Activated effector memory CD4-positive, alpha-beta T cell treated with anti-CD3 and anti-CD28 coated beads, Interleukin-2, amount 50 U/mL, for 16 hours (primary cell): ENCODE results near the gene FAM184A.
"Not testable (repeated sequence)": the region's sequence is repeated elsewhere in the genome, so short reads cannot be mapped to it uniquely, and the experiment has no call there.

ENCODE experiments used
- DNase-seq: peaks from one replicate; pipeline ENCODE4 v3.0.0-alpha.2; 2020

The FAM184A gene

DNA sequence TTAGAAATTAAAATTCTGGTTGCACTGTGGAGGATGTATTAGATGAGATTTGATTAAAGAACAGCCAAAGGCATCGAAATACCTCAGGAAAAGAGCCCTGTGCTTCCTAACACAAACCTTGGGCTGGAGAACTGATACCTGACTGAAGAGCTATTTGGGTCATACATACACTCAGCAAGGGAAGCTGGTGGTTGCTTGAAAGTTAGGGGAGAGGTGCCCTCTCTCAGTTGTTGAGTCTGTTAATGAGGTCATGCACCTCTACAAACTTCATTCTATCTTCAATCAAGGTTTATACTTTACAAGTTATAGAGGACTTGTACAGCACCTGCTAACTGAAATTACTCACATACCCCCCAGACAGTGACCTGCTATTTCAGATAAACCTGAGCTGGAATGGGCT lies 25.5 kb downstream of the FAM184A start:
- DNase-seq: no peak

GRCh38 chr6:119052292-119052889 lies 26.1 kb downstream of the FAM184A start:
- no peak for DNase-seq

DNA sequence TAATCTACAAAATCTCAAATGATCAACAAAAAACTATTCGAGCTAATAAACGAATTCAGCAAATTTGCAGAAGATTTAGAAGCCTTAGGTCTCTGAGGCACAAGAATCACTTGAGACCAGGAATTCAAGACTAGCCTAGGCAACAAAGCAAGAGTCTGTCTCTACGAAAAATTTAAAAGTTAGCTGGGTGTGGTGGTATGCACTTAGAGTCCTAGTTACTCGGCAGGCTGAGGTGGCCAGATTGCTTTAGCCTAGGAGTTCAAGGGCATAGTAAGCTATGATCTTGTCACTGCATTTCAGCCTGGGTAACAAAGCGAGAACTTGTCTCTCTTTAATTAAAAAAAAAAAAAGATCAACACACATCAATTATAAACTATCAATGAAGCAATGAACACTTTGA lies 34.2 kb downstream of the FAM184A start:
- DNase-seq: no peak

- no peak for DNase-seq
These were observed 34.7 kb downstream of the FAM184A start for GRCh38 chr6:119043783-119044182.

- DNase-seq: no peak
These were observed 35.2 kb downstream of the FAM184A start for GRCh38 chr6:119043265-119043664.

DNA sequence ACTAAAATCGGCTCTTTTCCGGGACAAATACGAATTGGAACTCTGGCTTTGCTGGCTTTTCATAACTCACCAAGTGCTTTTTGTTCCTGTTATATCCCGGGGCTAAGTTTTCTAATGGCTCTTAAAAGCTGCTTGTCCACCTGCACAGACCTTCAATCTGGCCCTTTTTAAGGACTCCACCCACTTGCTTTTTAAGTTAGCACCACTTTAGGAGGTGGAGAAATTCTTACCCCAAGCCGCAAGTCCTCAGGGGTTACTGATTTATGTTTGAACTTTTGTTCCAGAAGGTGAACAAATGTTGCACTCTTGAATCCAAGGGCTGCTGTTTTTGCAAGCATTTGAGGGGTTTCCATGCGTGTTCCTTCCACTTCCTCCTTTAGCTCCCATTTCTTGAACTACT lies 37.8 kb downstream of the FAM184A start:
- no peak for DNase-seq

DNA sequence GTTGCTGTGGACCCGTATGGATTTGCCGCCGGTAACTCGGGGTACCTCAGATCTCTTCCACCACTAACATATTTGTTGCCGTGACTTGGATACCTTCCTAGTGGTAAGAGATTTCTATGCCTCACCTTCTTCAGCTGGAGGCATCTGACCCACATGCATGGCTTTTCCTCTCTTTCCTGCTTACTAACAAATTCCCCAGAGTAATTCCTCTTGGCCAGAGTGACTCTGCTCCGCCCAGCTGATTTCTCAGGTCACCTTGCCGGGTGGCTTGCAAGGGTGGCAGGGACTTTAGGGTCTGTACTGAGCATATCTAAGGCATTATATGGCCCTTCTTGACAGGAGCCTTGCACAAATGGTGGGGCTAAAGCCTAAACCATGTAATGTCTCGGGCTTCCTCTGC lies 38.2 kb downstream of the FAM184A start:
- DNase-seq: no peak

DNA sequence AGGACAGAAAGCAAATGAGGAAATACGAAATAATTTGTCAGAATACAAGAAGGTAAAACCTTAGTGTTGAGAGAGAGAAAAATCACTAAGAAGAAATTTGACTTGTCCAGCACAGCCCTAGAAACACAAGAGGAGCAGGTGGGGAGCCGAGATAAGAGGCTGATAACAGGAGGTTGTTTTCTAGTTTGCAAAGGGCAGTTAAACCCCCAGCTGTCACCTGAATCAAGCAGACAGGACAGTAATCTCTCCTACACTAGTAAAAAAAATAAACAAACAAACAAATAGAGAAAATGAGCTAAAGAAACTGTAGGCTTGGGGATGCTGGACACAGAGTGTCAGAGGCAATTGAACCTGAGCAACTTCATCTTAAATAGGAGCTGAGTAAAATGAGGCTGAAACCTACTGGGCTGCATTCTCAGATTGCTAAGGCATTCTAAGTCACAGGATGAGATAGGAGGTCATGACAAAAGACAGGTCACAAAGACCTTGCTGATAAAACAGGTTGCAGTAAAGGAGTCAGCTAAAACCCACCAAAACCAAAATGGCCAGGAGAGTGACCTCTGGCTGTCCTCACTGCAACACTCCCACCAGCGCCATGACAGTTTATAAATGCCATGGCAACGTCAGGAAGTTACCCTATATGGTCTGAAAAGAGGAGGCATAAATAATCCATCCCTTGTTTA lies 40.4 kb downstream of the FAM184A start:
- no peak for DNase-seq

GRCh38 chr6:119037264-119037663 lies 41.2 kb downstream of the FAM184A start:
- no peak for DNase-seq

DNA sequence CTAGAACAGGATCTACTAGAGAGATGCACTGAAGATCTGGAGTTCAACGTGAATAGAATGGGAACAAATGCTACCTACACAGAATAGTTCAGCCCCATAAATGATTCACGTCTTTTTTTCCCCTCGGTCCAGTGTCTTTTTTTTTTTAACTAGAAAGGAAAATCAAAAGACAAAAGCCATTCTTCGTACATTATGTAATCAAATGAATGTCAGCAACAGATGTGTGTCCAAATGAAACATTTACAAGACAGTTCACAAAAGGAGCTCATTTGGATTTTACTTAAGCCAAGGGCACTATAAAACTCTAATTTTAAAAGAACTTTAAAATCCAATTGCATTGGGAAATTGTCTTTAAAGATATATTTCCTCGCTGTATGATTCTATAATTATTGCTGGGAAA lies 42.4 kb downstream of the FAM184A start:
- DNase-seq: no peak

DNA sequence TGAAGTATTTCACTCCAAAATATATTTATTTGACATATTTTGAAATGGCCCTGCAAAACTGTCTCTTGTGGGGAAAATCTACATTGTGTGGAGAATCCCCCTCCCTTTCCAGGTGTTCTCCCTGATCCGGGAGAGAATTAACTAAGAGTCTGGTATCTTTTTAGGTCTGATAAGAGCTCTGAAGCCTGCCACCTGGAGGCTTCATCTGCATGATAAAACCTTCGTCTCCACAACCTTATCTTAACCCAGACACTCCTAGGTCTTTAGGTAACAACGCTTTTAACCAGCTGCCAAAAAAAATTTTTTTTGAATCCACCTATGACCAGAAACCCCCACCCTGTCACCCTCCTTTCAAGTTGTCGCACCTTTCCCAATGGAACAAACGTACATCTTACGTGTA lies 43.0 kb downstream of the FAM184A start:
- no peak for DNase-seq

DNA sequence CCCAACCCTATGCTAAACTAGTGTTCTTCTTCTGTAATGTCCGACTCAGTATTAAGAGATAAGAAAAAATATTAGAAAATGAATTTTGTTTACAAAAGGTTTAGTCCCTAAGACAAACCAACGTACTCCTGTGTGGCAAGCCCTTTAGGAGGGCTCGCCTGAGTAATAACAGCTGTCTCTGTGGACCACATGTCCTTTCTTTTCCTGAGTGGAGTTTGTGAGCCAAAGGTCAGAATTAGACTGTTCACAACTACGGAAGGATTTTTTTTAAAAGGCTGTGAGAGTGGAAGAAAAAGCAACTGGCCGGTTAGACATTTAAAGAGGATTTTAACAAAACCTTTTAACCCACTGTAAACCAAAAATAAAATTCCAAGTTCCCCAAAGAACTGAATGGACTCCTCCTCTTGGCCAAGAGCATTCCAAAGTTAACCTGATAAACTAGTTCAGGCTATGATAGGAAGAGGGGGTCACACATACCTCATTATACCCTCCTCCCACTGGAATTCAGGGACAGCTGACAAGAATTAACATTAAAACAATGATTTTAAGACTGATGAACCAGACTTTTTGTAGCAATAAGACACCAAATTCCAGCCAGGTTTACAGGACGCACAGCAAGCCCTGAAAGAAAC lies 43.5 kb downstream of the FAM184A start:
- DNase-seq: no peak

- no peak for DNase-seq
These were observed 46.0 kb downstream of the FAM184A start for GRCh38 chr6:119032428-119032827.

DNA sequence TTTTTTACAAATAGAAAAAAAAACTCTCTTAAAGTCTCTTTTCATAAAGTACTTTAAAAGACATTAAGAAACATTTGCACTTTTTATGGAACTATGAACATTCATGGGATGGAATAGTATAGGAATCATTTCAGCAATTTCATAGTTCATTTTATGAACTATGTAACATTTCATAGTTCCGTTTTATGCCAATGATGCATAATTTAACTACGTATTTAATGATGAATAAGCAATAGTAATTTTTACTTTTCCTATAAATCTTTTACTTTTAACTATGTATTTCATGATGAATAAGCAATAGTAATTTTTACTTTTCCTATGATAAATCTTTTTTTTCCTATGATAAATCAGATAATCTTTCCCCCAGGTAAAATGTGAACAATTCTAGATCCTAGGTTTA lies 47.7 kb downstream of the FAM184A start:
- no peak for DNase-seq

DNA sequence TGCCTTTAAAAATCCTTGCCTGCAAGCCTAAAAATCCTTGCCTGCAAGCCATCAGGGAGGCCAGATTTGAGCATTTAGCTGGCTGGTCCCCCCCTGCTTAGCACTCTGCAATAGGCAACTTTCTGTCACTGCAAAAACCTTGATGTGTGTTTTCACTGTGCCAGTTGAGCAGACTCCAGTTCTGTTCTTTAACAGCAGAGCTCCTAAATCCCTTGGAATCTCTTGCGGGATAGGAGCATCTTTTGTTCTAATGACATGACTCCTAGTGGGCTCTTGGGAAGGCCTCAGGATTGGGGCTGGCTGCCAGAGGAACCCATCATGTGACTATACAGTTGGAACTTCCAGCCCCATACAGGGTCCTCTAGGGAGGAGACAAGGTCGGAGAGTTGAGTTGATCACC lies 50.4 kb downstream of the FAM184A start:
- no peak for DNase-seq

GRCh38 chr6:119027465-119027864 lies 51.0 kb downstream of the FAM184A start:
- DNase-seq: no peak

DNA sequence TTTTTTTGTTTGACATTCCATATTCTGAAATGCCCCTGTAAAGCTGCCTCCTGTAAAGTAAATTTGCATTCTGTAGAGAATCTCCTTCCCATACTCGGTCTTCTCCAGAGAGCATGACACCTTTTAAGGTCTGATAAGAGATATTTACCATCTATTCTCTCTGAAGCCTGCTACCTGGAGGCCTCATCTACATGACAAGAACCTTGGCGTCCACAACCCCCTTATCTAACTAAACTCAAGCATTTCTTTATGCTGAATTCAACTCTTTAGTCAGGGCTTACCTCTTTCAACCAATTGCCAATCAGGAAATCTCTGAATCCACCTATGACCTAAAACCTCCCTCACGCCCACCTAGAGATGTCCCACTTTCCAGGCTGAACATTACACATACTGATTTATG lies 51.6 kb downstream of the FAM184A start:
- no peak for DNase-seq

DNA sequence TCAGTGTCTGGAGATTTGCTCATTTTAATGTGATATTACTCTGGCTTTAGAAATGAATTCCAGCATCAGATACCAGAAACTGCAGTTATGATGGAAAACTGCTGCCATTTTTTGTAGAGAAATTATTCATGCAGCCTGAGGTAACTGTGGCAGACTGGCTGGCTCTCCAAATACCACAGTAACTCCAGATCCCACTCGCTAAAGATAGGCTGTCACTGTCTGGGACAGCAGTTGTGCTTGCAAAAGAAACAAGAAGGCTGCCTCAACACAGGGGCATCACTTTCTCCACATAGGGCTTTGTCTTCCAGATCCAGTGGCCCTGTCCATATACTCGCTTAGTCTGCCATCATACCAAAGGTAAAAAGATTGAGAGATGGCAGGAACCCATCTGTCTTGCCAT lies 52.7 kb downstream of the FAM184A start:
- DNase-seq: no peak

DNA sequence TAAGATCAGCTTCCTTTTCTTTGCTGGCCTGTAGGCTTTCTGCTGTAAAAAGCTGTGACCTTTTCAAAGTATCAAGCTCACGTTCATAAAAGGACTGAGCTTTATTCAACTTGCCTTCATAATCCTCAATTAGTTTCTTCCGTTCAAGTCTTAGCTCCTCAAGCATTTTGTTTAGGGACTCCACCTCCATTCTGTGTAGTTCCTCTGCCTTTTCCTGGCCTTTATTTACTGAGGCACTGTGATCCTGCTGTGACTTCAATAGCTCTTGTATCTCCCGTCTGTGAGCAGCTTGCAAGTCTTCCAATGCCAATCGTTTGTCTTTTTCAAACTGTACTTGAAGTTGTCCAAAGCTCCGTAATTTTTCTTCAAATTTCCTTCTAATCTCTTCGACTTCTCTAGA lies 54.4 kb downstream of the FAM184A start:
- DNase-seq: no peak

DNA sequence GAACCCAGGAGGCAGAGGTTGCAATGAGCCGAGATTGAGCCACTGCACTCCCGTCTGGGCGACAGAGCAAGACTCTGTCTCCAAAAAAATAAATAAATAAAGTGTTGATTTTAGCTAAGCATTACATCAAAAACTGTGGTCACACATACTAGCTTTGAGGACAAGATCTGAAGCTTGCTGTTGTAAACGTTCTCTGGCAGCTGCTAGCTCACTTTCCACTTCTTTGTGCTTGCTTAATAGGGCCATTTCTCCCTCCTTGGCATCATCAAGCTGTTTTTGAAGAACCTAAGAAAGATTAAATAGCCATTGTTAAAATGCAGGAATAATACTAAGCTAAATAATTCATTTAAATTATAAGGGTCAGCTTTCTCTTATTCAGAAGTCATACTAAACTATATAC lies 55.7 kb downstream of the FAM184A start:
- DNase-seq: no peak

DNA sequence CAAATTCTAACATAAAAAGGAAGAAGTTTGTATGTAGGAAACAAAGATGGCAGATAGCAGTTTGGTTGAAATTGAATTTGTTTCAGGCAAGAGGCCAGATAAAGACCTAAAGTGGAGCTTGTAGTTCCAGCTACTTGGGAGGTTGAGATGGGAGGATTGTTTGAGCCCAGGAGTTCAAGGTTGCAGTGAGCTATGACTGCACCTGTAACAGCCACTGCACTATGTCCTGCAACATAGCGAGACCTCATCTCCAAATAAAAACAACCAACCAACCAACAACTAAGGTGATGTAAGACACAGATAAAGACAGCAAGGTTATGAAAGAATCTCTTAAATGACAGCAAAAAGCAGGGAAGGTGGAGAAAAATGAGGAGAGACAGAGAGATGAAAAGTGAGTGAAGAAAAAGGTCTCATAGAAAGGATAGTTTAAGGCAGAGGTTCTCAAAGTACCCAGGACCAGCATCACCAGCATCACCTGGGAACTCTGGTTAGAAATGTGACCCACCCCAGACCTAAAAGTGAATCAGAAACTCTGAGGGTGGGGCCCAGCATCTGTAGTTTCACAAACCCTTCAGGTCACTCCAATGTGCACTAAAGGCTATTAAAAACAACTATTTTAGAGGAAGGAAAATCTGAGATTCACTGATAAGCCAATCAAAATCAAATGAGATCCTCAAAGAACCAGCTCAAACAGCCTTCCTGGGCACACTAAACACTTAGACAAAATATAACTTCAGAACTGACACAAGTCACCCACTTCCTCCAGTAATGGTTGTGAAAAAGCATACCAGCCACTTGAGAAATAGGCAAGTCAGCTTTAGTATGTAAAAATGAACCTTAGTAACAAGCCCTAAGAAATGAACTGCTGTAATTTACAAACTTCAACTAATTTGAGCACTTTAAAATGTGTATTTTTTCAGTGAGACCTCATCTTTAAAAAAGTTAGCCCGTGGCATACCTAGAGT lies 57.6 kb downstream of the FAM184A start:
- no peak for DNase-seq

- DNase-seq: not testable (repeated sequence)
These were observed 63.3 kb downstream of the FAM184A start for GRCh38 chr6:119015165-119015564.

GRCh38 chr6:119012521-119012920 lies 65.9 kb downstream of the FAM184A start:
- DNase-seq: no peak
